NCI-H2227 treated with DMSO at 0.1 percent for 48 hours (cell line): Measurements from ENCODE around the gene HIVEP3.

ENCODE experiments used
- DNase-seq: peaks from one replicate; lab custom pipeline; 2025; lab: John Stamatoyannopoulos, UW

The HIVEP3 gene

GRCh38 chr1:41874151-41874719 lies 44.5 kb downstream of the HIVEP3 start:
- DNase-seq: no peak

- no peak for DNase-seq
Observed at GRCh38 chr1:41872074-41872473, 46.6 kb downstream of the HIVEP3 start.

GRCh38 chr1:41870076-41870562 lies 48.6 kb downstream of the HIVEP3 start:
- DNase-seq: no peak

GRCh38 chr1:41868241-41868998 lies 50.3 kb downstream of the HIVEP3 start:
- no peak for DNase-seq

- DNase-seq: no peak
Observed at GRCh38 chr1:41866285-41866684, 52.4 kb downstream of the HIVEP3 start.

GRCh38 chr1:41864471-41865040 lies 54.2 kb downstream of the HIVEP3 start:
- no peak for DNase-seq

GRCh38 chr1:41863718-41864117 lies 55.0 kb downstream of the HIVEP3 start:
- DNase-seq: no peak

- no peak for DNase-seq
Observed at GRCh38 chr1:41862384-41863221, 56.1 kb downstream of the HIVEP3 start.

- DNase-seq: no peak
Observed at GRCh38 chr1:41861535-41862383, 57.0 kb downstream of the HIVEP3 start.

GRCh38 chr1:41860771-41861170 lies 58.0 kb downstream of the HIVEP3 start:
- no peak for DNase-seq

GRCh38 chr1:41860214-41860613 lies 58.5 kb downstream of the HIVEP3 start:
- DNase-seq: no peak

GRCh38 chr1:41859686-41860085 lies 59.0 kb downstream of the HIVEP3 start:
- no peak for DNase-seq

- DNase-seq: peak; percentile 16
Observed at GRCh38 chr1:41856944-41857285, 61.8 kb downstream of the HIVEP3 start.

GRCh38 chr1:41856151-41856943 lies 62.4 kb downstream of the HIVEP3 start:
- no peak for DNase-seq

GRCh38 chr1:41855713-41856112 lies 63.0 kb downstream of the HIVEP3 start:
- no peak for DNase-seq

- DNase-seq: no peak
Observed at GRCh38 chr1:41853907-41854306, 64.8 kb downstream of the HIVEP3 start.

- no peak for DNase-seq
Observed at GRCh38 chr1:41852091-41852490, 66.6 kb downstream of the HIVEP3 start.

- DNase-seq: no peak
Observed at GRCh38 chr1:41851589-41851988, 67.1 kb downstream of the HIVEP3 start.

GRCh38 chr1:41850029-41850428 lies 68.7 kb downstream of the HIVEP3 start:
- DNase-seq: no peak

- DNase-seq: no peak
Observed at GRCh38 chr1:41849211-41849759, 69.4 kb downstream of the HIVEP3 start.
